Endothelial cell (in vitro differentiated cells): Measurements from ENCODE around the gene ALDH3A2. TPM values are rescaled to one million over a fixed set of nuclear protein-coding genes. Genes with fewer than 3 reads are reported as not detected.

Source experiments
- DNase-seq: peaks from one replicate; pipeline ENCODE4 v3.0.0; 2021; ENCODE audit warnings: low spot score
- H3K27ac Mint-ChIP-seq: one replicate; pipeline ENCODE4 v1.8.0; 2021; ENCODE audit warnings: mixed read lengths, inconsistent platforms; ENCODE audit not compliant: unreplicated experiment
- H3K27me3 Mint-ChIP-seq: one replicate; pipeline ENCODE4 v1.8.0; 2021; ENCODE audit warnings: mild to moderate bottlenecking, moderate library complexity, mixed read lengths, inconsistent platforms; ENCODE audit not compliant: unreplicated experiment
- H3K36me3 Mint-ChIP-seq: one replicate; pipeline ENCODE4 v1.8.0; 2021; ENCODE audit warnings: mild to moderate bottlenecking, low read depth, mixed read lengths, inconsistent platforms; ENCODE audit not compliant: unreplicated experiment
- H3K4me1 Mint-ChIP-seq: one replicate; pipeline ENCODE4 v1.8.0; 2021; ENCODE audit warnings: mild to moderate bottlenecking, mixed read lengths, inconsistent platforms; ENCODE audit not compliant: unreplicated experiment
- H3K4me3 Mint-ChIP-seq: one replicate; pipeline ENCODE4 v1.8.0; 2021; ENCODE audit warnings: mild to moderate bottlenecking, mixed read lengths, inconsistent platforms; ENCODE audit not compliant: unreplicated experiment
- H3K9me3 Mint-ChIP-seq: one replicate; pipeline ENCODE4 v1.8.0; 2021; ENCODE audit warnings: mixed read lengths, inconsistent platforms; ENCODE audit not compliant: unreplicated experiment
- total RNA-seq: library from RNA; stranded (reverse); fragmentation: NEBNext Ultra II Directional; extraction: Animal tissue kit (Norgen Biotek cat#: 25700); gene quantifications from one replicate; pipeline ENCODE4 v1.2.1, GENCODE V29; 2021; ENCODE audit not compliant: unreplicated experiment
- TF ChIP-seq, protein P1 (sequence below): fragments of 200-600 bp; sonication (generic); IDR thresholded peaks from one replicate; pipeline ENCODE4 v1.5.0; 2021; ENCODE audit warnings: antibody characterized with exemption; ENCODE audit not compliant: unreplicated experiment

Gene ALDH3A2
- total RNA-seq, 1 donor from 2014 or later = 21.0 TPM

DNA sequence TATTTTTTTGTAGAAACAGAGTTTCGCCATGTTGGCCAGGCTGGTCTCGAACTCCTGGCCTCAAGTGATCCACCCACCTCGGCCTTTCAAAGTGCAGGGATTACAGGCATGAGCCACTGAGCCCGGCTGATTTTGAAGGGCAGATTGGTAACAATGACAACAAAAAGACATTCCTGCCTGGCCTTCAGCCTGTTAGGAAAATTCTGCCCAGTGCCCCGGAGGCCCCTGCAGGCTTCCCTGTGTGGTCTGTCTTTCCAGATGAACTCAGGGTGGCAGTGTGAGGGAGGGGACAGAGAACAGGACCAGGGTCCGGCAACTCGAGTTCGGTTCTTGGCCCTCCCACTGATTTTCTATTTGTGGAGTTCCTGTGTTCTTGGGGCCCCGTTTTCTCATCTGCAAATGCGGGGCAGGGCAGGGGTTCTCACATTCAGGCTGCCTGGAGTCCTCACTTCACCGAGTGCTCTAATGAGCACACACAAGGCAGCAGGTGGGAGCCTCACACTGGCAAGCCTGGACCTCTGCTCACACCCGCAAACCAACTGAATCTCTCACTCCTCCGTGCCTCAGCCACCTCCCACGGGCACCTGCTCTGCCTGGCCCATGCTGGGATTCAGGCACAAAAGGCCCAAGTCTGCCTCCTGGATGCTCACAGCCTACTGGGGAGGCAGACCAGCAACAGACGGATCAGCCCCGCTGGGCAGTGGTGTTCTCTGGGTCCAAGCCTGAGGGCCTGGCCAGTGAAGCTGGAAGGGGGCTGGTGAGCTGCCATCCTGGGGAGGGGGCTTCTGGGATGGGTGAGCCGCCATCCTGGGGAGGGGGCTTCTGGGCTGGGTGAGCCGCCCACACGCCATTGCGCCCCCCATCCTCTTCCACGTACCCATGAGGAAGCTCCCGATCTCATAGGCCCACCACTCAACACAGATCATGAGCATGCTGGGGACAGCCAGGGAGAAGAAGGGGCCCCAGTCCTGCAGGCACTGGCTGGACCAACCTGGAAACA is 57.5 kb downstream of the ALDH3A2 start:
- no peak for DNase-seq
- H3K27me3 Mint-ChIP-seq = peaks cover 8% of the 10 kb centered on the region
- no peak overlapping the region for H3K4me3 Mint-ChIP-seq
- TF ChIP-seq, protein P1, sequence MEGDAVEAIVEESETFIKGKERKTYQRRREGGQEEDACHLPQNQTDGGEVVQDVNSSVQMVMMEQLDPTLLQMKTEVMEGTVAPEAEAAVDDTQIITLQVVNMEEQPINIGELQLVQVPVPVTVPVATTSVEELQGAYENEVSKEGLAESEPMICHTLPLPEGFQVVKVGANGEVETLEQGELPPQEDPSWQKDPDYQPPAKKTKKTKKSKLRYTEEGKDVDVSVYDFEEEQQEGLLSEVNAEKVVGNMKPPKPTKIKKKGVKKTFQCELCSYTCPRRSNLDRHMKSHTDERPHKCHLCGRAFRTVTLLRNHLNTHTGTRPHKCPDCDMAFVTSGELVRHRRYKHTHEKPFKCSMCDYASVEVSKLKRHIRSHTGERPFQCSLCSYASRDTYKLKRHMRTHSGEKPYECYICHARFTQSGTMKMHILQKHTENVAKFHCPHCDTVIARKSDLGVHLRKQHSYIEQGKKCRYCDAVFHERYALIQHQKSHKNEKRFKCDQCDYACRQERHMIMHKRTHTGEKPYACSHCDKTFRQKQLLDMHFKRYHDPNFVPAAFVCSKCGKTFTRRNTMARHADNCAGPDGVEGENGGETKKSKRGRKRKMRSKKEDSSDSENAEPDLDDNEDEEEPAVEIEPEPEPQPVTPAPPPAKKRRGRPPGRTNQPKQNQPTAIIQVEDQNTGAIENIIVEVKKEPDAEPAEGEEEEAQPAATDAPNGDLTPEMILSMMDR = no peak
- peaks cover 4% of the 10 kb centered on the region for H3K4me1 Mint-ChIP-seq
- H3K36me3 Mint-ChIP-seq = no peaks in the 10 kb centered on the region
- H3K9me3 Mint-ChIP-seq = no peaks in the 10 kb centered on the region
- H3K27ac Mint-ChIP-seq = no peak overlapping the region

DNA sequence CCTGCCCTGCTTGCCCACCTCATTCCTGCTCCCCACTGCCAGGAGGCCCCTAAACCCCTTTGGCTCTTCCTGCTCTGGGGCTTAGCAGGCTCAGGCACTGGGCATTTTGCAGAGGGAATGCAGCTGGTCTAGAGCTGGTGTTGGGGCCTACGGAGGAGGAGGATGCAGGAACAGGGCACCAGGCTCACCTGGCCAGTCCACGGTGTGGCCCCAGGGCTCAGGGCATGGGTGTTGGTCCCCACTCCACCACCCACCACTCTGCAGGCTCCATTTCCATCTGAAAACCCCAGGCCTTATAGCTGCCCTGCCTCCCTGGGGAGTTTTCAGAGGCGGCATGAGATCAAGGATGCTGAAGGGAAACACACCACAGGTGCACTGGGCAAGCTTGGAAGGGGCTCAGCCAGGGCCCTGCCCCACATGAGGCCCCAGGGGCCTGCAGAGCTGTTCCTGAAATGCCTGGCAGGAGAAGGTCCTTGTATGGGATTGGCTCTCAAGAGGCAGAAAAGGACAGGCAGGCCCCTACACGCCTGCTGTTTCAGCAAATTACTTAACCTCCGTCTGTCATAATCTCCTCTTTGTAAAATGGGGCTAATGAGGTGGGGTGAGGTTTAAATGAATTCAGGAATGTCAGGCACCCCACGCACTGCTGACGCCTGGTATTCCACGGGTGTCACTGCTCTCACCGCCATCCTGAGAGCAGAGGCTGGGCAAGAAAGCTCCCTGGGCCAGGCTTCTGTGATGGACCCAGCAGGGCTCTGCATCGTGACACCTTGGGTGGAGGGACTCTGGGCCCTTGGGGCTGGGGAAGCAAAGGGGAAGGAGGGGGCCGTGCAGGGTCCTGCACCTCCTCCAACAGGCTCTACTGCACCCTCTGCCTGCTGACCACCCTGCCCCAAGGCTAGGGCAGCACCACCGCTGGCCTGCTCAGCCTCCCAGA is 58.5 kb downstream of the ALDH3A2 start:
- peaks cover 4% of the 10 kb centered on the region for H3K4me1 Mint-ChIP-seq
- H3K9me3 Mint-ChIP-seq = no peaks in the 10 kb centered on the region
- no peak overlapping the region for H3K27ac Mint-ChIP-seq
- TF ChIP-seq, protein P1 = no peak
- DNase-seq = no peak
- H3K27me3 Mint-ChIP-seq = peaks cover 9% of the 10 kb centered on the region
- H3K4me3 Mint-ChIP-seq = no peak overlapping the region
- no peaks in the 10 kb centered on the region for H3K36me3 Mint-ChIP-seq

DNA sequence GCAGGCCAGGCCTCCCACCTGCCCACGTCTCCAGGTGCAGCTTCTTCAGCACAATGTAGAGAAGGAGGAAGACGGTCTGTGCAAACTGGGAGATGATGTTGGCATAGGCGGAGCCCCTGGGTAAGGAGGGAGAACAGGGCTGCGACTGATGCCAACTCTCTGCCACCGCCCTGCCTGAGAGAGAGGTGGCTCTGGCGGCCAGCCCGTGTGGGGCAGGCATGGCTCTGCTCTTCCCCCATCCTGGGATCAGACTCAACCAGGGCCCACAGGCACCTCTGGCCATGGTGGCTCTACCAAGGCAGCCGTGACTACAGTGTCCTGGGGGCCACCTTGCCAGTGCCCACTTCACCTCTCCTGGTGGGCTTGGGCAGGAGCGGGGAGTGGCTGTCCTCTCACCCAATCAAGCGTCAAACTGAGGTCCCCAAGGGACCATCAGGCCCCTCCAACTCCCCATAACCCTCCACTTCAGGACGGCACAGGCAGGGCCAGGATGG is 59.2 kb downstream of the ALDH3A2 start:
- H3K27ac Mint-ChIP-seq = no peak overlapping the region
- H3K36me3 Mint-ChIP-seq = no peaks in the 10 kb centered on the region
- H3K4me3 Mint-ChIP-seq = no peak overlapping the region
- H3K27me3 Mint-ChIP-seq = peaks cover 9% of the 10 kb centered on the region
- peaks cover 4% of the 10 kb centered on the region for H3K4me1 Mint-ChIP-seq
- no peak for DNase-seq
- H3K9me3 Mint-ChIP-seq = no peaks in the 10 kb centered on the region
- TF ChIP-seq, protein P1 = no peak

DNA sequence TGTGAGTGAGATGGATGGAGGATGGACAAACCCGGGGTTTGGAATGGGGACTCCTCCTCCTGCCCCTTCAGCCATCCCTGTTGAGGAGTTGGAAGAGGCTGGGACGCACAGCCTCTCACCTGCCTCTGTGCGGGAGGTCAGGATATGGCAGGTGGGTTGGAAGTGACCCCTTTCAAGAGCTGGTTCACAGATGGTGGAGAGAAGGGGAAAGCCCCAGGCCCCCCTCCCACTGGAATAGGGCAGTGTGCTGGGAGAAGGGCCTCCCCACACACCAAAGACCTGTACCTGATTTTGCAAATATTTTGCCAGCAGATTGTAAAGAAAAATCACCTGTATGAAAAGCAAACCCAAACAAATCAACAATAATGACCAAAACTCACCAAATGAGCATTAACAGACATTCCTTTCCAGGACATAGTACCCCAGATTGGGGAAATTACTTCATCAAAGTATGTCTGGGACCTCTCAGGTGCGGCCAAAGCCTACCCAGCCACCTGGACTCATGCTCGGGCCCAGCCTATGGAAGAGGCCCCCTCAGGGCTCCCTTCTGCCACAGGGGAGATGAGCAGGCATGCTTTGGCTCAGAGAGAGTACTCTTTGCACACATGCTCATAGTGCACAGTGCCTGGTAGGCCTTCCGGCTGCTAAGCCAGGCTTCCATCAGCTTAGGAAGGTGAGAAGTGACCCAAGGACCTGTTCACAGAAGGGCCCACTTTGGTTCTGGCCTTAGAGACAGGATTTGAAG is 60.1 kb downstream of the ALDH3A2 start:
- no peaks in the 10 kb centered on the region for H3K9me3 Mint-ChIP-seq
- H3K27me3 Mint-ChIP-seq = peaks cover 9% of the 10 kb centered on the region
- H3K4me3 Mint-ChIP-seq = no peak overlapping the region
- H3K4me1 Mint-ChIP-seq = no peaks in the 10 kb centered on the region
- TF ChIP-seq, protein P1 = no peak
- no peak overlapping the region for H3K27ac Mint-ChIP-seq
- no peak for DNase-seq
- H3K36me3 Mint-ChIP-seq = no peaks in the 10 kb centered on the region
